Sigmoid colon (tissue), 7 donors: Measurements from ENCODE around the gene ACSF2. TPM values are rescaled to one million over a fixed set of nuclear protein-coding genes. Genes with fewer than 3 reads are reported as not detected.

Experiments used
- DNase-seq: peaks from one replicate; pipeline ENCODE4 v3.0.0-alpha.2; 2019
- H3K27ac ChIP-seq, 4 donors: fragments of 200-600 bp; sonication (generic); one replicate each; pipeline ENCODE4 v1.5.1; 2016 to 2019; ENCODE audit warnings: mild to moderate bottlenecking in 1 of 4
- H3K27me3 ChIP-seq, 3 donors: fragments of 200-600 bp; sonication (generic); one replicate each; pipeline ENCODE4 v1.5.1; 2019; ENCODE audit warnings: mild to moderate bottlenecking in 1 of 3
- H3K36me3 ChIP-seq, 4 donors: fragments of 200-600 bp; sonication (generic); one replicate each; pipeline ENCODE4 v1.5.1; 2016 to 2019
- H3K4me1 ChIP-seq, 4 donors: fragments of 200-600 bp; sonication (generic); one replicate each; pipeline ENCODE4 v1.5.1; 2017 to 2019
- H3K4me3 ChIP-seq, 4 donors: fragments of 200-600 bp; sonication (generic); one replicate each; pipeline ENCODE4 v1.5.1; 2017 to 2019; ENCODE audit warnings: mild to moderate bottlenecking in 2 of 4, moderate library complexity in 1 of 4
- H3K9me3 ChIP-seq, 4 donors: fragments of 200-600 bp in 3 of 4; sonication (generic) in 3 of 4; one replicate each; pipeline versions ENCODE4 v1.5.1 to v1.6.1; 2013 to 2019
- CTCF ChIP-seq, 4 experiments: fragments of 450-650 bp in 3 of 4; fragments of 200-600 bp in 1 of 4; IDR thresholded peaks; one replicate each; pipeline ENCODE4 v1.5.1; 2016 to 2019; ENCODE audit warnings: antibody characterized with exemption in 4 of 4, mild to moderate bottlenecking in 3 of 4, moderate library complexity in 2 of 4
- EP300 ChIP-seq, 4 donors: sonication (generic); formaldehyde crosslinking; IDR thresholded peaks; one replicate each; pipeline ENCODE4 v1.6.1; 2017; ENCODE audit warnings: antibody characterized with exemption in 4 of 4
- POLR2A ChIP-seq, 2 donors: fragments of 450-650 bp; IDR thresholded peaks; one replicate each; pipeline ENCODE4 v1.6.1; 2016; ENCODE audit warnings: antibody characterized with exemption in 2 of 2, mild to moderate bottlenecking in 2 of 2, moderate library complexity in 2 of 2
- POLR2AphosphoS5 ChIP-seq, 4 donors: sonication (generic); formaldehyde crosslinking; IDR thresholded peaks; one replicate each; pipeline ENCODE4 v1.6.1; 2017; ENCODE audit warnings: antibody characterized with exemption in 4 of 4
- WGBS, 2 donors: extraction: QIAGEN DNeasy Blood & Tissue Kit; methylation state at CpG; one replicate each; pipeline ENCODE4 v1.1.7; 2013; 5-methylcytosine and 5-hydroxymethylcytosine counted together
- intact Hi-C: fragments of 100-400 bp; cut with DNase I; formaldehyde crosslinking; loops from one replicate; pipeline ENCODE4 v1.15.1; 2023
- polyA plus RNA-seq, 3 donors: library from polyadenylated mRNA; stranded (reverse); fragments of 200-250 nt; gene quantifications; one replicate each; pipeline ENCODE4 v1.2.3, GENCODE V29; 2013
- total RNA-seq, 4 donors: library from RNA; depleted of rRNA; stranded (reverse); fragments of >200 nt; gene quantifications; one replicate each; pipeline ENCODE4 v1.1.0, GENCODE V29; 2016
- donor health status: healthy with polysubstance abuse.
- donor health status: Bipolar disorder and iron deficiency.
- donor health status: healthy.

Gene ACSF2
- total and polyA plus RNA-seq, 7 donors = 8.2 to 61.7 (median 28.5) TPM

- 48 to 77% methylated on average over 71 of the region's 71 CpGs for WGBS, 2 donors
- intact Hi-C loops = no loop called here
- TF ChIP-seq POLR2AphosphoS5 (IDR thresholded peaks at IDR 0.05) = no peak
- TF ChIP-seq CTCF (IDR thresholded peaks at IDR 0.05) = no peak
- TF ChIP-seq POLR2A (IDR thresholded peaks at IDR 0.05) = no peak
- TF ChIP-seq EP300 (IDR thresholded peaks at IDR 0.05) = no peak
- Histone ChIP-seq H3K27ac (no peak within 1 kb of the TSS), H3K27me3 (peaks cover 16 to 36% (median 25%) of the 10 kb centered on the region in 3 donors), H3K4me3 (peak within 1 kb of the TSS in 3 of 4 donors; percentile 17 to 42 (median 40)), H3K36me3 (no peaks in the 10 kb centered on the region), H3K9me3 (no peaks in the 10 kb centered on the region), H3K4me1 (peaks cover 0 to 18% (median 14%) of the 10 kb centered on the region in 4 donors)
- DNase-seq = peak; percentile 64
These were observed 42.5 kb downstream of the ACSF2 start, which contains the start of gene CHAD for GRCh38 chr17:50468304-50469207. TSS of gene CHAD (minus strand) at chr17:50468880. CDS start at chr17:50468813, 67 bp downstream.

DNA sequence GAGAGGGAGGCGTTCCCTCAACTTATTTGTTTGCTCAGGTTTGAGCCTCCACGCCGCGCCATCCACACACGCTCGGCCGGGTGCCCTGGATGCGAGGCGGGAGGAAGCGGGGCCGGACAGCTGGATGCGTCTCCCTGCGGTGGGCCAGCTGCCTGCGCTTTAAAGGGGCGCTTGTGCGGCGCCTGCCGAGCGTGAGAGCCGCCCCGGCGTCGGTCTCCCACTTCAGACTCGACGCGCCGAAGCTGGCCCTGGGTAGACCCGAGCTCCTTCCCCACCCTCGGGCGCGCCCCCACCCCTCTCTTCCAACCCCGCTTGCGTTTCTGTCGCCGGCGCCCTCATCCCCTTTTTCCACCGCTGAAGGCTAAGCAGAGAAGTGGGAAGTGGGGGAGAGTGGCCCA lies 43.2 kb downstream of the ACSF2 start:
- no peak for DNase-seq
- TF ChIP-seq POLR2AphosphoS5 (IDR thresholded peaks at IDR 0.05) (no peak), POLR2A (IDR thresholded peaks at IDR 0.05) (no peak), CTCF (IDR thresholded peaks at IDR 0.05) (no peak), EP300 (IDR thresholded peaks at IDR 0.05) (no peak)
- Histone ChIP-seq H3K4me3 (peak overlapping the region in 3 of 4 donors; percentile 17 to 42 (median 40)), H3K4me1 (peaks cover 0 to 18% (median 14%) of the 10 kb centered on the region in 4 donors), H3K36me3 (no peaks in the 10 kb centered on the region), H3K27me3 (peaks cover 16 to 36% (median 25%) of the 10 kb centered on the region in 3 donors), H3K9me3 (no peaks in the 10 kb centered on the region), H3K27ac (no peak overlapping the region)
- intact Hi-C loops = no loop called here
- 33 to 68% methylated on average over 37 of the region's 37 CpGs for whole genome bisulfite sequencing, 2 donors

DNA sequence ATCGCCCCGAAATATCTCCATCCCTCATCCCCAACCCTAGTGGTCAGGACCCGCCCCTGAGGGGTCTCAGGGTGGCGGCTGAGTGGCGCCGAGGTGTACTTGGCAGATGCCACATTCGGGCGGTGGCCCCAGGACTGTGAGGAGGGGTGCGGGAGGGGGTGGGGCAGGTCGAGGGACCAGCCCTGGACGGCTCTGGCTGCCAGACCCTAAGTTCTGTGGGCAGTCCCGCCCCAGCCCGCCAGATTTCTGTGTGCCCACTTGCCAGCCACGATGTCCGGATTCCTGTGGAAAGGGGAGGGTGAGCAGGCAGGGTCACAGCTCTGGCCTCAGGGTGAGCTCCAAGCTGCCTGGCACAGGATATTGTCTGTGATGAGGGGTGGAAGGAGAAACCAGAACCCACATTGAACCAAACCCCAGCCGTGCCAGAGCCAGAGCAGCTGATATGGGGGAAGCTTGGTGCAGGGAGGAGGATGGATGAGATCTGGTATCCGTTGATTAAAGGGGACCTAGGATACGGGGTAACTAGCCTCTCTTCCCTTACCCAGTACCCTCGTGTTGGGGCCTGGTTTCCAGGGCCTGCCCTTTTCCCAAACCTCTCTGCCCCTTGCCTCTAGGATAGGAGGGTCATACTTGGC lies 43.8 kb downstream of the ACSF2 start:
- intact Hi-C loops = no loop called here
- no peak for DNase-seq
- peaks cover 16 to 36% (median 25%) of the 10 kb centered on the region in 3 donors for H3K27me3 ChIP-seq
- no peak overlapping the region for H3K4me3 ChIP-seq
- no peak overlapping the region for H3K27ac ChIP-seq
- WGBS, 2 donors = 41 to 69% methylated on average over 19 of the region's 19 CpGs
- TF ChIP-seq EP300 (IDR thresholded peaks at IDR 0.05) (no peak), POLR2A (IDR thresholded peaks at IDR 0.05) (no peak), POLR2AphosphoS5 (IDR thresholded peaks at IDR 0.05) (no peak), CTCF (IDR thresholded peaks at IDR 0.05) (no peak)
- H3K4me1 ChIP-seq = peaks cover 0 to 18% (median 14%) of the 10 kb centered on the region in 4 donors
- H3K36me3 ChIP-seq = no peaks in the 10 kb centered on the region
- no peaks in the 10 kb centered on the region for H3K9me3 ChIP-seq

DNA sequence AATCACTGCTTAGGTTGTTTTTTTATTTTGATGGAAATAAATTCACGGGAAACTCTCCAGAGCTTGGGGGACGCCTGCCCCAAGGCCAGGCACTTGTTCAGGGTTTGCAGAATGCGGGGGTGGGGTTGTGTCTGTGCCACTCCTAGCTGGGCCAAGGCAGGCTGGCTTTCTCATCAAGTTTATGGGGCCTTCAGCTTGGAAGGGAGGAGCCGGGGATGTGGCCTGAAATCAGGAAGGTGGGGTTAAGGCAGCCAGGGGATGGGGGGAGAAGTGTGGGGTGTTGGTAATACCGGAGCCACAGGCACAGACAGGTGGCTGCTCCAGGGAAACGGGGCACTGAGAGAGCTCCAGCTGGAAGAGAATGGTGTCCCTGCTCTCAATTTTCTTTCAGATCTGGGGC lies 44.4 kb downstream of the ACSF2 start:
- peaks cover 0 to 18% (median 14%) of the 10 kb centered on the region in 4 donors for H3K4me1 ChIP-seq
- TF ChIP-seq POLR2AphosphoS5 (IDR thresholded peaks at IDR 0.05) (no peak), CTCF (IDR thresholded peaks at IDR 0.05) (no peak), POLR2A (IDR thresholded peaks at IDR 0.05) (no peak), EP300 (IDR thresholded peaks at IDR 0.05) (no peak)
- WGBS, 2 donors = 22 to 64% methylated on average over 6 of the region's 6 CpGs
- no peaks in the 10 kb centered on the region for H3K36me3 ChIP-seq
- peak; percentile 53 for DNase-seq
- no peak overlapping the region for H3K27ac ChIP-seq
- no peaks in the 10 kb centered on the region for H3K9me3 ChIP-seq
- intact Hi-C loops = no loop called here
- H3K4me3 ChIP-seq = no peak overlapping the region
- peaks cover 16 to 36% (median 25%) of the 10 kb centered on the region in 3 donors for H3K27me3 ChIP-seq
